HEK293 (cell line): ENCODE results near the gene MYL6B.

Experiments used
- CTCF ChIP-seq: fragments of 450-650 bp; formaldehyde crosslinking; IDR thresholded peaks from 2 replicates; pipeline ENCODE4 v1.5.1; 2016; ENCODE audit warnings: missing biosample characterization, missing genetic modification characterization
- MYNN ChIP-seq: fragments of 450-650 bp; formaldehyde crosslinking; IDR thresholded peaks from 2 replicates; pipeline ENCODE4 v1.5.1; 2016; ENCODE audit warnings: missing biosample characterization, missing genetic modification characterization, borderline replicate concordance
- ZBTB21 ChIP-seq: fragments of 450-650 bp; formaldehyde crosslinking; IDR thresholded peaks from 2 replicates; pipeline ENCODE4 v1.5.1; 2017; ENCODE audit warnings: missing biosample characterization, missing genetic modification characterization
- ZNF140 ChIP-seq: fragments of 450-650 bp; formaldehyde crosslinking; IDR thresholded peaks from 2 replicates; pipeline ENCODE4 v1.5.1; 2016; ENCODE audit warnings: missing biosample characterization, missing genetic modification characterization
- ZNF174 ChIP-seq: fragments of 450-650 bp; formaldehyde crosslinking; IDR thresholded peaks from 2 replicates; pipeline ENCODE4 v1.5.0; 2017; ENCODE audit warnings: missing biosample characterization, mild to moderate bottlenecking, missing genetic modification characterization
- ZNF23 ChIP-seq: fragments of 450-650 bp; formaldehyde crosslinking; IDR thresholded peaks from 2 replicates; pipeline ENCODE4 v1.5.1; 2016; ENCODE audit warnings: missing biosample characterization, missing genetic modification characterization, borderline replicate concordance
- ZNF324 ChIP-seq: fragments of 450-650 bp; formaldehyde crosslinking; IDR thresholded peaks from 2 replicates; pipeline ENCODE4 v1.5.1; 2016; ENCODE audit warnings: missing biosample characterization, missing genetic modification characterization
- ZNF501 ChIP-seq: fragments of 450-650 bp; formaldehyde crosslinking; IDR thresholded peaks from 2 replicates; pipeline ENCODE4 v1.5.1; 2016; ENCODE audit warnings: missing biosample characterization, missing genetic modification characterization
- ZNF670 ChIP-seq: fragments of 450-650 bp; formaldehyde crosslinking; IDR thresholded peaks from 2 replicates; pipeline ENCODE4 v1.5.1; 2016; ENCODE audit warnings: missing biosample characterization, missing genetic modification characterization, low read depth
- ZNF777 ChIP-seq: fragments of 450-650 bp; formaldehyde crosslinking; IDR thresholded peaks from 2 replicates; pipeline ENCODE4 v1.5.1; 2017; ENCODE audit warnings: missing biosample characterization, missing genetic modification characterization, borderline replicate concordance

DNA sequence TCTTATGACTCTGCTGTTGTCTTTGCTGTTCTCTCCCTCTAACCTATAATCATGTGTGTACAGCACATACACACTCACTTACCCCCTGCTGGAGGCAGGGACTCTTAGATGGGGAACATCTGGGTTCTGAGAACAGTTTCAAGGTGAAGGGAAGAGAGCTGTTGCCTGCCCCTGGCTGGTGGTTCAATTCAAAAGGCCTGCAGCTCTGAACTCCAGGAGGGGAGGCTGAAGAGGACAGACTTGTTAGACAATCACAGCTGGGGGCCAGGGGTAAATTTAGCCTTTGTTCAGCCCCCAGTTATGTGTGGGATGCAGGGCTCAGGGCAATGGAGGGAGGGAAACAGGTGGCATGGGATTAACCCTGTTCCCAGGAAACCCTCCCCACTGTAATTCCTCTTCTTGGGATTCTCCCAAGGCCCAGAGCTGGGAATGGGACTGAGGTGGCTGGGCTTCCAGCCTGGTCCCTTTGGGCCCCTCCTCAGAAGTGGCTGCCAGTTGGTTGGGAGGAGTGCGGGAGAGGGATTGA lies 1.9 kb downstream of the MYL6B start:
- TF ChIP-seq ZNF501 (tag by site-specific recombination) (no peak), MYNN (no peak), ZBTB21 (tag by site-specific recombination) (no peak), ZNF23 (no peak), CTCF (tag by site-specific recombination) (no peak), ZNF670 (tag by site-specific recombination) (no peak), ZNF174 (no peak), ZNF140 (no peak), ZNF777 (no peak), ZNF324 (tag by site-specific recombination) (no peak)
